Activated gamma-delta T cell treated with Interleukin-2 at 50 U/mL for 16 hours (primary cell): Measurements from ENCODE around the gene BMP2.

ENCODE experiments used
- DNase-seq: peaks from one replicate; pipeline ENCODE4 v3.0.0-alpha.2; 2020

Gene BMP2

GRCh38 chr20:6768228-6769140 is 998 bp downstream of the BMP2 start:
- no peak for DNase-seq

- no peak for DNase-seq
Observed at GRCh38 chr20:6769903-6770785, 2.7 kb downstream of the BMP2 start.

- no peak for DNase-seq
Observed at GRCh38 chr20:6770786-6771100, 3.3 kb downstream of the BMP2 start.

- DNase-seq: no peak
Observed at GRCh38 chr20:6780433-6781190, 13.1 kb downstream of the BMP2 start.

GRCh38 chr20:6783752-6784151 is 16.3 kb downstream of the BMP2 start:
- DNase-seq: no peak

- DNase-seq: no peak
Observed at GRCh38 chr20:6784210-6784631, 16.7 kb downstream of the BMP2 start.

- no peak for DNase-seq
Observed at GRCh38 chr20:6784767-6785166, 17.3 kb downstream of the BMP2 start.

GRCh38 chr20:6786548-6786947 is 19.1 kb downstream of the BMP2 start:
- DNase-seq: no peak

GRCh38 chr20:6792789-6793188 is 25.3 kb downstream of the BMP2 start:
- no peak for DNase-seq

GRCh38 chr20:6802227-6802626 is 34.7 kb downstream of the BMP2 start:
- DNase-seq: no peak

- no peak for DNase-seq
Observed at GRCh38 chr20:6806275-6806674, 38.8 kb downstream of the BMP2 start.

- DNase-seq: no peak
Observed at GRCh38 chr20:6811262-6812035, 44.0 kb downstream of the BMP2 start.

- DNase-seq: no peak
Observed at GRCh38 chr20:6812530-6812929, 45.0 kb downstream of the BMP2 start.

- no peak for DNase-seq
Observed at GRCh38 chr20:6814945-6815344, 47.5 kb downstream of the BMP2 start.

GRCh38 chr20:6818033-6818808 is 50.7 kb downstream of the BMP2 start:
- no peak for DNase-seq

- DNase-seq: no peak
Observed at GRCh38 chr20:6819599-6819998, 52.1 kb downstream of the BMP2 start.

- no peak for DNase-seq
Observed at GRCh38 chr20:6824401-6824800, 56.9 kb downstream of the BMP2 start.

- no peak for DNase-seq
Observed at GRCh38 chr20:6827472-6827871, 60.0 kb downstream of the BMP2 start.

GRCh38 chr20:6828794-6829423 is 61.4 kb downstream of the BMP2 start:
- no peak for DNase-seq

- DNase-seq: no peak
Observed at GRCh38 chr20:6829510-6830116, 62.1 kb downstream of the BMP2 start.
